Endodermal cell (in vitro differentiated cells): Measurements from ENCODE around the gene EEFSEC. TPM values are rescaled to one million over a fixed set of nuclear protein-coding genes. Genes with fewer than 3 reads are reported as not detected.

Experiments used
- DNase-seq: peaks from one replicate; pipeline ENCODE4 v3.0.0-alpha.2; 2017
- H3K27ac ChIP-seq: 2 replicates; pipeline ENCODE4 v1.5.1; 2013; ENCODE audit warnings: mild to moderate bottlenecking, low read depth, low read length, moderate library complexity
- H3K27me3 ChIP-seq: 2 replicates; pipeline ENCODE4 v1.6.1; 2013; ENCODE audit warnings: mild to moderate bottlenecking, low read length, moderate library complexity; ENCODE audit not compliant: insufficient read depth, control insufficient read depth, poor library complexity, severe bottlenecking
- H3K36me3 ChIP-seq: 2 replicates; pipeline ENCODE4 v1.7.0; 2013; ENCODE audit warnings: mild to moderate bottlenecking, low read length, moderate library complexity; ENCODE audit not compliant: control insufficient read depth, insufficient read depth
- H3K4me1 ChIP-seq: one replicate; pipeline ENCODE4 v1.7.0; 2013; ENCODE audit warnings: low read length; ENCODE audit not compliant: control insufficient read depth, insufficient read depth
- H3K4me3 ChIP-seq: 2 replicates; pipeline ENCODE4 v1.5.1; 2013; ENCODE audit warnings: mild to moderate bottlenecking, low read length, moderate library complexity
- H3K9ac ChIP-seq: 2 replicates; pipeline ENCODE4 v1.6.1; 2013; ENCODE audit warnings: mild to moderate bottlenecking, low read length, moderate library complexity; ENCODE audit not compliant: poor library complexity, severe bottlenecking; ENCODE audit errors: extremely low read depth
- H3K9me3 ChIP-seq: 2 replicates; pipeline ENCODE4 v1.6.1; 2013; ENCODE audit warnings: mild to moderate bottlenecking, low read length, moderate library complexity; ENCODE audit not compliant: control insufficient read depth
- H3K27ac Mint-ChIP-seq: 2 replicates; pipeline ENCODE4 v1.8.0; 2020; ENCODE audit warnings: mixed read lengths
- H3K27me3 Mint-ChIP-seq: 2 replicates; pipeline ENCODE4 v1.8.0; 2021; ENCODE audit warnings: mild to moderate bottlenecking, mixed read lengths; ENCODE audit not compliant: insufficient read depth
- H3K36me3 Mint-ChIP-seq: 2 replicates; pipeline ENCODE4 v1.8.0; 2020; ENCODE audit warnings: low read depth, mixed read lengths
- H3K4me1 Mint-ChIP-seq: 2 replicates; pipeline ENCODE4 v1.8.0; 2020; ENCODE audit warnings: mixed read lengths
- H3K4me3 Mint-ChIP-seq: 2 replicates; pipeline ENCODE4 v1.8.0; 2020; ENCODE audit warnings: mild to moderate bottlenecking, moderate library complexity, mixed read lengths
- H3K9me3 Mint-ChIP-seq: 2 replicates; pipeline ENCODE4 v1.8.0; 2020; ENCODE audit warnings: mild to moderate bottlenecking, mixed read lengths
- WGBS, 2 experiments: methylation state at CpG; one replicate each; pipeline versions ENCODE4 v1.1.5 to v1.1.7; 2013; ENCODE audit warnings: missing lambda C conversion rate in 2 of 2, mixed read lengths in 1 of 2; ENCODE audit not compliant: insufficient coverage in 1 of 2, insufficient read length in 1 of 2; 5-methylcytosine and 5-hydroxymethylcytosine counted together
- total RNA-seq, 2 donors: library from RNA; stranded (reverse); fragmentation: NEBNext Ultra II Directional in 1 of 2; extraction: Animal tissue kit (Norgen Biotek cat#: 25700) in 1 of 2; gene quantifications; 2 replicates in 1 of 2; 3 replicates in 1 of 2; pipeline ENCODE4 v1.2.1, GENCODE V29; 2021
- TF ChIP-seq, protein P1 (sequence below): fragments of 200-600 bp; sonication (generic); conservative IDR thresholded peaks from 2 replicates; pipeline ENCODE4 v1.5.0; 2021; ENCODE audit warnings: antibody characterized with exemption, mild to moderate bottlenecking

Gene EEFSEC
- total RNA-seq, 2 donors from 2014 or later: 11.9 to 15.8 TPM

DNA sequence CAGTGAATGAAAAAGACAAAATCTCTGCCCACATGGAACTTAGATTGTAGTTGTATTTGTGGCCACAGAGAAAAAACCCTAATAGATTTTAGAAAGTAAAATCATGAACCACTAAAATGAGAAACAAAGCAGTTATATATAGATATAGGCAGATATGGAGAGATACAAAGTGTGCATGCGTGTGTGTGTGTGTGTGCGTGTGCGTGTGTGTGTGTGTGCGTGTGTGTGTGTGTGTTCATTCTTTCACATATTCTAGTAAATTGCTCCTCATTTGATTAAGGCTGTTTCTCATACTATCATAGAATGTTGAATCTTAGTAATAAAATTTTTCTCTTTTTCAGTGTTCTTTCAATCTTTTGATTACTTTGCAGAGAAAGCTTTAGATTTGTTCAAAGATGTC is 194.8 kb downstream of the EEFSEC start:
- no peaks in the 10 kb centered on the region for H3K4me1 ChIP-seq
- TF ChIP-seq, protein P1, sequence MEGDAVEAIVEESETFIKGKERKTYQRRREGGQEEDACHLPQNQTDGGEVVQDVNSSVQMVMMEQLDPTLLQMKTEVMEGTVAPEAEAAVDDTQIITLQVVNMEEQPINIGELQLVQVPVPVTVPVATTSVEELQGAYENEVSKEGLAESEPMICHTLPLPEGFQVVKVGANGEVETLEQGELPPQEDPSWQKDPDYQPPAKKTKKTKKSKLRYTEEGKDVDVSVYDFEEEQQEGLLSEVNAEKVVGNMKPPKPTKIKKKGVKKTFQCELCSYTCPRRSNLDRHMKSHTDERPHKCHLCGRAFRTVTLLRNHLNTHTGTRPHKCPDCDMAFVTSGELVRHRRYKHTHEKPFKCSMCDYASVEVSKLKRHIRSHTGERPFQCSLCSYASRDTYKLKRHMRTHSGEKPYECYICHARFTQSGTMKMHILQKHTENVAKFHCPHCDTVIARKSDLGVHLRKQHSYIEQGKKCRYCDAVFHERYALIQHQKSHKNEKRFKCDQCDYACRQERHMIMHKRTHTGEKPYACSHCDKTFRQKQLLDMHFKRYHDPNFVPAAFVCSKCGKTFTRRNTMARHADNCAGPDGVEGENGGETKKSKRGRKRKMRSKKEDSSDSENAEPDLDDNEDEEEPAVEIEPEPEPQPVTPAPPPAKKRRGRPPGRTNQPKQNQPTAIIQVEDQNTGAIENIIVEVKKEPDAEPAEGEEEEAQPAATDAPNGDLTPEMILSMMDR: no peak
- H3K9me3 Mint-ChIP-seq: no peaks in the 10 kb centered on the region
- no peak for DNase-seq
- H3K36me3 ChIP-seq: no peaks in the 10 kb centered on the region
- no CpG with 5 or more reads among the region's 4 CpGs for WGBS, 2 experiments
- no peaks in the 10 kb centered on the region for H3K36me3 Mint-ChIP-seq
- no peak overlapping the region for H3K27ac ChIP-seq
- H3K27me3 ChIP-seq: no peaks in the 10 kb centered on the region
- no peak overlapping the region for H3K4me3 ChIP-seq
- H3K27ac Mint-ChIP-seq: no peak overlapping the region
- no peaks in the 10 kb centered on the region for H3K27me3 Mint-ChIP-seq
- no peak overlapping the region for H3K9ac ChIP-seq
- H3K9me3 ChIP-seq: no peaks in the 10 kb centered on the region
- peaks cover 13% of the 10 kb centered on the region for H3K4me1 Mint-ChIP-seq
- H3K4me3 Mint-ChIP-seq: no peak overlapping the region

- 88 to 100% methylated on average over 2 to 5 of the region's 5 CpGs for WGBS, 2 experiments
- no peaks in the 10 kb centered on the region for H3K27me3 Mint-ChIP-seq
- H3K4me3 Mint-ChIP-seq: no peak overlapping the region
- Histone ChIP-seq H3K4me3 (no peak overlapping the region), H3K4me1 (no peaks in the 10 kb centered on the region), H3K36me3 (no peaks in the 10 kb centered on the region), H3K9me3 (no peaks in the 10 kb centered on the region), H3K9ac (no peak overlapping the region), H3K27ac (no peak overlapping the region), H3K27me3 (no peaks in the 10 kb centered on the region)
- H3K4me1 Mint-ChIP-seq: peaks cover 7% of the 10 kb centered on the region
- H3K27ac Mint-ChIP-seq: peak overlapping the region; percentile 33
- H3K9me3 Mint-ChIP-seq: no peaks in the 10 kb centered on the region
- no peaks in the 10 kb centered on the region for H3K36me3 Mint-ChIP-seq
- TF ChIP-seq, protein P1: peak; percentile 34
- no peak for DNase-seq
These were observed 195.7 kb downstream of the EEFSEC start for GRCh38 chr3:128348805-128349531.

DNA sequence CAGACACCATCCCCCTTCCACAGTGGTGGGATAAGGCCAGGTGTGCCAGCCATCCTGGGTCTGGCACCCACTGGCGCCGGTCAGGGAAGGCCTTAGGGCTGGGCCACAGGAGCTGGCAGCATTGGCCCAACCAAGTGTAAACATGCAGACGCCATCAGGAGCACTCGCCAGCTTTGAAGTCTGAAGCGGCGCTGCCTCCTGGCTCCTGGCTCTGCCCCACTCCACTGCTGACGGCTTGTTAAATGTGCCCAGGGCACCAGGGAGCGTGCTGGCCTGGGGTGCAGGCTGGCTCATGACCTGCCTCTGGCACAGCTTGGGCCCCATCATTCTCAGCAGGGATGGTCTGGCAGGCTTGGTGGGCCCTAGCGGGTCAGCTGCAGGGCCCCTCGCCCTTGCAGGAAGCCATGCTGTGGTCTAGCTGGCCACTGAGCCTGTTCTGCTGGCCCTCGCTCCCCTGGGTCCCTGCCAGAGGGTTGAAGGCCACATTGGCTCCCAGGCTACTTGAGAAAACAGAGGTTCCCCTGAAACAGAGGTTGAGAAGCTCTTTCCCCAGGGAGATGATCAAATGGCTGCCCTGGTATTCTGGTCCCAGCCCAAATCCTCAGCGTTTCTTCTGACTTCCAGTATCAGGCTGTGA is 196.8 kb downstream of the EEFSEC start:
- H3K9me3 ChIP-seq: no peaks in the 10 kb centered on the region
- no peaks in the 10 kb centered on the region for H3K36me3 ChIP-seq
- WGBS, 2 experiments: 94 to 96% methylated on average over 12 of the region's 12 CpGs
- H3K9ac ChIP-seq: no peak overlapping the region
- Mint-ChIP-seq H3K27ac (no peak overlapping the region), H3K36me3 (no peaks in the 10 kb centered on the region), H3K9me3 (no peaks in the 10 kb centered on the region), H3K4me1 (peaks cover 10% of the 10 kb centered on the region), H3K27me3 (no peaks in the 10 kb centered on the region), H3K4me3 (no peak overlapping the region)
- no peaks in the 10 kb centered on the region for H3K27me3 ChIP-seq
- H3K27ac ChIP-seq: no peak overlapping the region
- H3K4me1 ChIP-seq: no peaks in the 10 kb centered on the region
- no peak for DNase-seq
- TF ChIP-seq, protein P1: no peak
- no peak overlapping the region for H3K4me3 ChIP-seq
